Right ventricle myocardium superior (tissue), 1 donor: ENCODE measurements around the gene PSG2. TPM values are rescaled to one million over a fixed set of nuclear protein-coding genes. Genes with fewer than 3 reads are reported as not detected.
"Not testable (repeated sequence)": the region's sequence is repeated elsewhere in the genome, so short reads cannot be mapped to it uniquely, and the experiment has no call there.

Source experiments
- ATAC-seq: fragments of 200-7000 bp; cut with Tn5 transposase; one replicate; pipeline ENCODE4 v1.9.1; 2020; ENCODE audit warnings: mild to moderate bottlenecking; ENCODE audit not compliant: poor library complexity
- DNase-seq: peaks from one replicate; pipeline ENCODE4 v3.0.0-alpha.2; 2020
- intact Hi-C: fragments of 100-400 bp; cut with DNase I; formaldehyde crosslinking; loops from one replicate; pipeline ENCODE4 v1.11.2; 2022
- long read RNA-seq: library from polyadenylated mRNA; unstranded; transcript quantifications from one replicate; pipeline ENCODE4 v2.0.0, GENCODE V29; 2021
- total RNA-seq: library from RNA; stranded (reverse); fragmentation: NEBNext Ultra II Directional; extraction: Animal tissue kit (Norgen Biotek cat#: 25700); gene quantifications from one replicate; pipeline ENCODE4 v1.2.1, GENCODE V29; 2021
- donor health status: DM: no; HTN: yes; CAD: no; lungs with severe emphysema.

PSG2 gene
- not detected for total RNA-seq
- long read RNA-seq, result 0 reads

- intact Hi-C loops, DNase-seq, ATAC-seq: not testable (repeated sequence)
Measured at GRCh38 chr19:43082601-43083000, at the start of gene PSG2. TSS of gene PSG2 (minus strand) at chr19:43082701. CDS start at chr19:43082569, 132 bp downstream.

GRCh38 chr19:43131281-43131842 is 48.9 kb upstream of the PSG2 start:
- DNase-seq, intact Hi-C loops, ATAC-seq: not testable (repeated sequence)

- DNase-seq, intact Hi-C loops, ATAC-seq: not testable (repeated sequence)
Measured at GRCh38 chr19:43129197-43129596, 46.7 kb upstream of the PSG2 start.

GRCh38 chr19:43127336-43127735 is 44.8 kb upstream of the PSG2 start:
- intact Hi-C loops, ATAC-seq, DNase-seq: not testable (repeated sequence)

GRCh38 chr19:43126720-43127119 is 44.2 kb upstream of the PSG2 start:
- intact Hi-C loops, result no loop called here
- ATAC-seq (no peak), DNase-seq (no peak)

GRCh38 chr19:43124360-43124759 is 41.9 kb upstream of the PSG2 start:
- intact Hi-C loops, result no loop called here
- no peak for DNase-seq
- no peak for ATAC-seq

GRCh38 chr19:43120433-43121026 is 38.0 kb upstream of the PSG2 start:
- intact Hi-C loops, ATAC-seq, DNase-seq: not testable (repeated sequence)

- not testable (repeated sequence) for ATAC-seq
Measured at GRCh38 chr19:43119526-43119925, 37.0 kb upstream of the PSG2 start.

GRCh38 chr19:43116421-43116820 is 33.9 kb upstream of the PSG2 start:
- intact Hi-C loops, DNase-seq, ATAC-seq: not testable (repeated sequence)

More at GRCh38 chr19:43119526-43119925, 37.0 kb upstream of the PSG2 start:
- intact Hi-C loops, DNase-seq: not testable (repeated sequence)

GRCh38 chr19:43115548-43115947 is 33.0 kb upstream of the PSG2 start:
- ATAC-seq, intact Hi-C loops, DNase-seq: not testable (repeated sequence)

- DNase-seq, intact Hi-C loops, ATAC-seq: not testable (repeated sequence)
Measured at GRCh38 chr19:43115064-43115463, 32.6 kb upstream of the PSG2 start.

GRCh38 chr19:43114626-43115025 is 32.1 kb upstream of the PSG2 start:
- ATAC-seq, DNase-seq, intact Hi-C loops: not testable (repeated sequence)

- DNase-seq, ATAC-seq, intact Hi-C loops: not testable (repeated sequence)
Measured at GRCh38 chr19:43107401-43107800, 24.9 kb upstream of the PSG2 start.

- no peak for ATAC-seq
- intact Hi-C loops, result no loop called here
- DNase-seq, result no peak
Measured at GRCh38 chr19:43105496-43105895, 23.0 kb upstream of the PSG2 start.

GRCh38 chr19:43104215-43104850 is 21.8 kb upstream of the PSG2 start:
- intact Hi-C loops, DNase-seq, ATAC-seq: not testable (repeated sequence)

- intact Hi-C loops, result no loop called here
- DNase-seq, result no peak
- no peak for ATAC-seq
Measured at GRCh38 chr19:43101950-43102349, 19.4 kb upstream of the PSG2 start.

- DNase-seq, ATAC-seq, intact Hi-C loops: not testable (repeated sequence)
Measured at GRCh38 chr19:43098416-43098815, 15.9 kb upstream of the PSG2 start.

GRCh38 chr19:43087702-43088340 is 5.3 kb upstream of the PSG2 start:
- peak; percentile 68 for DNase-seq
- ATAC-seq, intact Hi-C loops: not testable (repeated sequence)
